ENCODE data around the gene RAD51. TPM values are rescaled to one million over a fixed set of nuclear protein-coding genes. Genes with fewer than 3 reads are reported as not detected.

Gene RAD51
- polyA plus RNA-seq, 3 donors, result 0.28 to 0.61 TPM; not detected in 1

- no peaks in the 10 kb centered on the region for H3K27me3 Mint-ChIP-seq (ENCODE audit: low read depth in 3 of 3)
- H3K4me2 ChIP-seq (replicated peaks; ENCODE audit: extremely low read depth, low read length, poor library complexity, severe bottlenecking), result no peak overlapping the region
- WGBS (ENCODE audit: insufficient coverage), result 89% methylated on average over 1 of the region's 9 CpGs
- H3K9ac ChIP-seq (ENCODE audit: insufficient read depth, low read length, poor library complexity, severe bottlenecking), result no peak overlapping the region
- H3K9me3 Mint-ChIP-seq, result no peaks in the 10 kb centered on the region
- no peaks in the 10 kb centered on the region for H4K20me1 ChIP-seq (ENCODE audit: insufficient read depth, low read length)
- no peak overlapping the region for H2AFZ ChIP-seq (ENCODE audit: insufficient read depth, low read depth, low read length, poor library complexity, severe bottlenecking)
- DNase-seq, result no peak
- no peak overlapping the region for H3K27ac ChIP-seq (ENCODE audit: low read depth in 1 of 2, low read length in 2 of 2)
- TF ChIP-seq CTCF (IDR thresholded peaks at IDR 0.05), result no peak
- peak overlapping the region in 1 of 7 donors; percentile 72 for H3K27ac Mint-ChIP-seq
- peaks cover 8 to 9% of the 10 kb centered on the region in 2 donors for H3K4me1 ChIP-seq (ENCODE audit: control insufficient read depth in 1 of 2, insufficient read depth in 2 of 2, low read length in 2 of 2)
- H3K4me1 Mint-ChIP-seq, result peaks cover 8% of the 10 kb centered on the region
- H3K36me3 ChIP-seq (replicated peaks in 1 of 2; ENCODE audit: control insufficient read depth in 1 of 2, insufficient read depth in 2 of 2, low read length in 2 of 2), result peaks cover 0 to 10% of the 10 kb centered on the region in 2 donors
- H3K4me3 ChIP-seq (replicated peaks in 1 of 3; ENCODE audit: low read depth in 2 of 3, low read length in 3 of 3), result no peak overlapping the region
- no peak overlapping the region for H3K4me3 Mint-ChIP-seq
- no peaks in the 10 kb centered on the region for H3K9me3 ChIP-seq (replicated peaks in 1 of 2; ENCODE audit: control insufficient read depth in 1 of 2, insufficient read depth in 1 of 2, low read length in 2 of 2)
- peaks cover 9 to 12% of the 10 kb centered on the region in 2 donors for H3K36me3 Mint-ChIP-seq
- H3K79me2 ChIP-seq (ENCODE audit: insufficient read depth, low read length), result peaks cover 6% of the 10 kb centered on the region
- intact Hi-C loops (cut with micrococcal nuclease), result loop anchor here in 1 of 2 donors (10.0 kb wide), 1 partner anchor 96 kb away; no protein-coding TSS in a partner anchor
- H3K27me3 ChIP-seq (ENCODE audit: control insufficient read depth in 2 of 2, insufficient read depth in 2 of 2, low read length in 2 of 2), result no peaks in the 10 kb centered on the region
Observed at GRCh38 chr15:40688932-40689799, 5.8 kb upstream of the RAD51 start.

- peaks cover 23% of the 10 kb centered on the region for H3K79me2 ChIP-seq (ENCODE audit: insufficient read depth, low read length)
- H3K4me2 ChIP-seq (replicated peaks; ENCODE audit: extremely low read depth, low read length, poor library complexity, severe bottlenecking), result no peak overlapping the region
- peaks cover 26% of the 10 kb centered on the region for H3K4me1 Mint-ChIP-seq
- DNase-seq, result no peak
- peaks cover 9 to 12% of the 10 kb centered on the region in 2 donors for H3K36me3 Mint-ChIP-seq
- H3K9ac ChIP-seq (ENCODE audit: insufficient read depth, low read length, poor library complexity, severe bottlenecking), result no peak overlapping the region
- peaks cover 16 to 21% of the 10 kb centered on the region in 2 donors for H3K4me1 ChIP-seq (ENCODE audit: control insufficient read depth in 1 of 2, insufficient read depth in 2 of 2, low read length in 2 of 2)
- no CpG with 5 or more reads among the region's 4 CpGs for WGBS (ENCODE audit: insufficient coverage)
- no peaks in the 10 kb centered on the region for H3K9me3 Mint-ChIP-seq
- TF ChIP-seq CTCF (IDR thresholded peaks at IDR 0.05), result no peak
- H4K20me1 ChIP-seq (ENCODE audit: insufficient read depth, low read length), result no peaks in the 10 kb centered on the region
- H3K27ac ChIP-seq (ENCODE audit: low read depth in 1 of 2, low read length in 2 of 2), result no peak overlapping the region
- no peaks in the 10 kb centered on the region for H3K27me3 Mint-ChIP-seq (ENCODE audit: low read depth in 3 of 3)
- H3K4me3 Mint-ChIP-seq, result no peak overlapping the region
- intact Hi-C loops (cut with micrococcal nuclease), result loop anchor here (10.0 kb wide), 5 partner anchors 73 to 203 kb away; partner anchors contain the start of genes C15orf62 (in 1 of the 2), CCDC32 (in 1 of the 2), GCHFR (in 1 of the 2) and KNL1 (in 1 of the 2)
- no peak overlapping the region for H3K4me3 ChIP-seq (replicated peaks in 1 of 3; ENCODE audit: low read depth in 2 of 3, low read length in 3 of 3)
- H2AFZ ChIP-seq (ENCODE audit: insufficient read depth, low read depth, low read length, poor library complexity, severe bottlenecking), result no peak overlapping the region
- H3K27ac Mint-ChIP-seq, result no peak overlapping the region
- no peaks in the 10 kb centered on the region for H3K9me3 ChIP-seq (replicated peaks in 1 of 2; ENCODE audit: control insufficient read depth in 1 of 2, insufficient read depth in 1 of 2, low read length in 2 of 2)
- peaks cover 0 to 10% of the 10 kb centered on the region in 2 donors for H3K36me3 ChIP-seq (replicated peaks in 1 of 2; ENCODE audit: control insufficient read depth in 1 of 2, insufficient read depth in 2 of 2, low read length in 2 of 2)
- no peaks in the 10 kb centered on the region for H3K27me3 ChIP-seq (ENCODE audit: control insufficient read depth in 2 of 2, insufficient read depth in 2 of 2, low read length in 2 of 2)
Observed at GRCh38 chr15:40691737-40692136, 3.2 kb upstream of the RAD51 start.

Data from CD14-positive monocyte (primary cell).